H1 (cell line): ENCODE measurements around the gene NRP2. TPM values are rescaled to one million over a fixed set of nuclear protein-coding genes. Genes with fewer than 3 reads are reported as not detected.

Experiments
- CTCF ChIA-PET: fragments of 300-600 bp; sonication (Branson Sonifier 250); formaldehyde crosslinking; loops from one replicate; lab custom pipeline; 2021; ENCODE audit not compliant: partially characterized antibody; lab: Charles Lee
- POLR2A ChIA-PET: fragments of 300-600 bp; sonication (Branson Sonifier 250); formaldehyde crosslinking; loops from one replicate; lab custom pipeline; 2021; ENCODE audit warnings: inconsistent platforms; ENCODE audit not compliant: partially characterized antibody; lab: Charles Lee
- DNase-seq, 2 experiments: peaks; one replicate each; pipeline versions ENCODE4 v3.0.0 to v3.0.0-alpha.2; 2010 to 2022; ENCODE audit warnings: low spot score in 2 of 2, low read depth in 1 of 2, mixed read lengths in 1 of 2
- FAIRE-seq: peaks from 2 replicates; lab custom pipeline; 2011; peaks lifted over from hg19 to GRCh38; lab: Jason Lieb, UNC
- H2AFZ ChIP-seq: 2 replicates; pipeline ENCODE4 v1.8.1; 2012; ENCODE audit warnings: low read length, inconsistent platforms
- H2AK5ac ChIP-seq: 2 replicates; pipeline ENCODE4 v1.6.1; 2013; ENCODE audit warnings: low read depth, low read length
- H2BK120ac ChIP-seq: replicated peaks from 2 replicates; pipeline ENCODE3; 2013; ENCODE audit warnings: low read depth, low read length, inconsistent platforms
- H2BK12ac ChIP-seq: 2 replicates; pipeline ENCODE4 v1.6.1; 2013; ENCODE audit warnings: low read depth, low read length
- H2BK15ac ChIP-seq: 2 replicates; pipeline ENCODE4 v1.6.1; 2013; ENCODE audit warnings: low read length
- H2BK20ac ChIP-seq: 2 replicates; pipeline ENCODE4 v1.6.1; 2013; ENCODE audit warnings: low read length
- H2BK5ac ChIP-seq: 2 replicates; pipeline ENCODE4 v1.6.1; 2013; ENCODE audit warnings: low read depth, low read length
- H3K14ac ChIP-seq: 2 replicates; pipeline ENCODE4 v1.6.1; 2013; ENCODE audit warnings: inconsistent platforms; ENCODE audit not compliant: insufficient read length
- H3K18ac ChIP-seq: 2 replicates; pipeline ENCODE4 v1.6.1; 2013; ENCODE audit warnings: low read length; ENCODE audit errors: extremely low read depth
- H3K23ac ChIP-seq: 2 replicates; pipeline ENCODE4 v1.6.1; 2013; ENCODE audit warnings: inconsistent platforms; ENCODE audit not compliant: insufficient read length
- H3K23me2 ChIP-seq: 2 replicates; pipeline ENCODE4 v1.6.1; 2013; ENCODE audit warnings: low read depth, low read length
- H3K27ac ChIP-seq: 2 replicates; pipeline ENCODE4 v1.6.1; 2011; ENCODE audit warnings: low read depth, low read length, inconsistent platforms
- H3K27me3 ChIP-seq, 4 experiments: replicated peaks in 1 of 4; 1 replicate in 1 of 4; 2 replicates in 3 of 4; pipeline versions ENCODE4 v1.6.1 to v1.8.1; 2011 to 2013; ENCODE audit warnings: low read length in 3 of 4, mild to moderate bottlenecking in 3 of 4, inconsistent platforms in 2 of 4, mixed read lengths in 2 of 4, moderate library complexity in 1 of 4; ENCODE audit not compliant: control insufficient read depth in 3 of 4, insufficient read depth in 3 of 4; ENCODE audit errors: extremely low read depth in 1 of 4
- H3K36me3 ChIP-seq, 4 experiments: 2 replicates each; pipeline versions ENCODE4 v1.6.1 to v1.8.1; 2011 to 2013; ENCODE audit warnings: mild to moderate bottlenecking in 4 of 4, low read length in 3 of 4, moderate library complexity in 2 of 4, control low read depth in 1 of 4, inconsistent platforms in 1 of 4; ENCODE audit not compliant: insufficient read depth in 4 of 4, control insufficient read depth in 2 of 4
- H3K4ac ChIP-seq: replicated peaks from 2 replicates; pipeline ENCODE3; 2013; ENCODE audit warnings: low read length, low read depth, mixed read lengths, inconsistent platforms; ENCODE audit not compliant: insufficient read length
- H3K4me1 ChIP-seq, 4 experiments: replicated peaks in 1 of 4; 1 replicate in 1 of 4; 2 replicates in 3 of 4; pipeline versions ENCODE4 v1.6.1 to v1.8.1; 2011 to 2013; ENCODE audit warnings: low read length in 3 of 4, inconsistent platforms in 2 of 4, mixed read lengths in 1 of 4; ENCODE audit not compliant: insufficient read depth in 4 of 4, control insufficient read depth in 3 of 4
- H3K4me2 ChIP-seq, 2 experiments: 2 replicates each; pipeline versions ENCODE4 v1.6.1 to v1.8.1; 2011 to 2013; ENCODE audit warnings: low read depth in 2 of 2, low read length in 2 of 2, control low read depth in 1 of 2, inconsistent platforms in 1 of 2, mild to moderate bottlenecking in 1 of 2; ENCODE audit not compliant: insufficient read depth in 1 of 2
- H3K4me3 ChIP-seq, 4 experiments: fragments of 200-600, 300-600 bp in 1 of 4; sonication (generic), shearing (Covaris generic), sonication (Bioruptor Twin) in 1 of 4; 2 replicates each; pipeline versions ENCODE4 v1.5.1 to v1.8.1; 2011 to 2016; ENCODE audit warnings: low read length in 4 of 4, low read depth in 3 of 4, control low read depth in 2 of 4, inconsistent platforms in 2 of 4, mild to moderate bottlenecking in 2 of 4, mixed read lengths in 1 of 4, moderate library complexity in 1 of 4; ENCODE audit not compliant: insufficient read depth in 2 of 4; ENCODE audit errors: extremely low read depth in 1 of 4
- H3K56ac ChIP-seq: replicated peaks from 2 replicates; pipeline ENCODE3; 2013; ENCODE audit warnings: low read depth, mild to moderate bottlenecking, mixed read lengths, low read length, inconsistent platforms; ENCODE audit not compliant: insufficient read length
- H3K79me1 ChIP-seq: 2 replicates; pipeline ENCODE4 v1.6.1; 2013; ENCODE audit warnings: low read depth, low read length, control low read depth
- H3K79me2 ChIP-seq, 2 experiments: 2 replicates each; pipeline versions ENCODE4 v1.6.1 to v1.8.1; 2012 to 2013; ENCODE audit warnings: low read length in 2 of 2, mild to moderate bottlenecking in 2 of 2, inconsistent platforms in 1 of 2; ENCODE audit not compliant: insufficient read depth in 2 of 2, control insufficient read depth in 1 of 2
- H3K9ac ChIP-seq, 4 experiments: replicated peaks in 1 of 4; 1 replicate in 1 of 4; 2 replicates in 3 of 4; pipeline versions ENCODE4 v1.6.1 to v1.8.1; 2011 to 2013; ENCODE audit warnings: low read depth in 3 of 4, low read length in 3 of 4, control low read depth in 2 of 4, mild to moderate bottlenecking in 2 of 4, moderate library complexity in 2 of 4, inconsistent platforms in 1 of 4; ENCODE audit errors: extremely low read depth in 1 of 4
- H3K9me3 ChIP-seq, 2 experiments: 2 replicates each; pipeline versions ENCODE4 v1.6.1 to v1.8.1; 2012 to 2013; ENCODE audit warnings: mild to moderate bottlenecking in 2 of 2, moderate library complexity in 2 of 2, control low read depth in 1 of 2, inconsistent platforms in 1 of 2, low read depth in 1 of 2, low read length in 1 of 2, mixed read lengths in 1 of 2; ENCODE audit not compliant: insufficient read depth in 2 of 2
- H4K20me1 ChIP-seq, 2 experiments: replicated peaks in 1 of 2; 2 replicates each; pipeline versions ENCODE3 to v1.8.1; 2011 to 2013; ENCODE audit warnings: inconsistent platforms in 2 of 2, low read length in 2 of 2, mild to moderate bottlenecking in 1 of 2; ENCODE audit not compliant: insufficient read depth in 2 of 2, control insufficient read depth in 1 of 2
- H4K5ac ChIP-seq: 2 replicates; pipeline ENCODE4 v1.6.1; 2013; ENCODE audit warnings: low read length, low read depth, mixed read lengths, inconsistent platforms; ENCODE audit not compliant: insufficient read length
- H4K8ac ChIP-seq: 2 replicates; pipeline ENCODE4 v1.8.0; 2013; ENCODE audit warnings: mild to moderate bottlenecking, moderate library complexity, low read length, inconsistent platforms; ENCODE audit not compliant: insufficient read depth; ENCODE audit errors: extremely low read depth
- H4K91ac ChIP-seq: replicated peaks from 2 replicates; pipeline ENCODE3; 2013; ENCODE audit warnings: low read length, mixed read lengths, inconsistent platforms; ENCODE audit not compliant: insufficient read length
- CEBPB ChIP-seq: IDR thresholded peaks from 2 replicates; pipeline ENCODE4 v1.6.1; 2012; ENCODE audit warnings: low read depth, low read length
- CHD1 ChIP-seq: IDR thresholded peaks from 2 replicates; pipeline ENCODE4 v1.6.1; 2012; ENCODE audit warnings: low read depth, low read length, improper control_type of control experiment
- CTBP2 ChIP-seq: IDR thresholded peaks from 2 replicates; pipeline ENCODE4 v1.7.0; 2011; ENCODE audit warnings: borderline replicate concordance, mild to moderate bottlenecking, moderate library complexity, mixed read lengths, low read length; ENCODE audit not compliant: insufficient read depth, insufficient read length
- KDM1A ChIP-seq: fragments of 200-600, 300-600 bp; sonication (generic); IDR thresholded peaks from 2 replicates; pipeline ENCODE4 v1.7.1; 2016; ENCODE audit warnings: mild to moderate bottlenecking, low read length, borderline replicate concordance
- KDM5A ChIP-seq: fragments of 200-600 bp; IDR thresholded peaks from 2 replicates; pipeline ENCODE4 v1.7.1; 2012; ENCODE audit warnings: mild to moderate bottlenecking, low read length, inconsistent platforms, mixed read lengths
- RNF2 ChIP-seq: fragments of 200-900, 300-1000 bp; sonication (generic); IDR thresholded peaks from 2 replicates; pipeline ENCODE4 v1.7.1; 2016; ENCODE audit warnings: borderline replicate concordance, low read depth, mild to moderate bottlenecking, antibody characterized with exemption, low read length; ENCODE audit not compliant: poor library complexity, severe bottlenecking; ENCODE audit errors: missing control alignments
- SP1 ChIP-seq: IDR thresholded peaks from 2 replicates; pipeline ENCODE4 v1.6.1; 2011; ENCODE audit warnings: low read depth, low read length
- TAF7 ChIP-seq: optimal IDR thresholded peaks from 2 replicates; pipeline ENCODE3; 2011; ENCODE audit warnings: low read depth, mild to moderate bottlenecking, inconsistent platforms, low read length, moderate library complexity, borderline replicate concordance
- YY1 ChIP-seq: IDR thresholded peaks from 2 replicates; pipeline ENCODE4 v1.6.1; 2011; ENCODE audit warnings: low read depth, mild to moderate bottlenecking, low read length
- WGBS, 2 experiments: shearing (Covaris generic) in 1 of 2; methylation state at CpG; one replicate each; pipeline versions ENCODE4 v1.1.6 to v1.1.7; 2013 to 2015; ENCODE audit warnings: low lambda C conversion rate in 2 of 2, mixed read lengths in 2 of 2, inconsistent platforms in 1 of 2, low coverage in 1 of 2, missing lambda C conversion rate in 1 of 2; ENCODE audit not compliant: insufficient replicate concordance in 2 of 2, insufficient coverage in 1 of 2, insufficient read length in 1 of 2; ENCODE audit errors: extremely low coverage in 1 of 2, missing lambda C conversion rate in 1 of 2; 5-methylcytosine and 5-hydroxymethylcytosine counted together
- polyA plus RNA-seq, 7 experiments: library from polyadenylated mRNA; depleted of rRNA in 3 of 7; stranded (reverse) in 5 of 7; unstranded in 2 of 7; fragments of >200 nt in 5 of 7; fragments of 200-250 nt in 2 of 7; gene quantifications; 1 replicate in 5 of 7; 2 replicates in 1 of 7; 4 replicates in 1 of 7; pipeline versions ENCODE4 v1.2.1 to v1.2.3, GENCODE V29; 2011 to 2013; ENCODE audit warnings: missing spikeins in 2 of 7, mixed read lengths in 2 of 7
- total RNA-seq: library from RNA; stranded (reverse); fragmentation: NEBNext Ultra II Directional; extraction: Animal tissue kit (Norgen Biotek cat#: 25700); gene quantifications from 2 replicates; pipeline ENCODE4 v1.2.1, GENCODE V29; 2021

Gene NRP2
- total and polyA plus RNA-seq, 2 of the 8 experiments (the other 6 are each of a cell fraction or from before 2014, with no cell fraction given) = 32.0 to 37.8 TPM

DNA sequence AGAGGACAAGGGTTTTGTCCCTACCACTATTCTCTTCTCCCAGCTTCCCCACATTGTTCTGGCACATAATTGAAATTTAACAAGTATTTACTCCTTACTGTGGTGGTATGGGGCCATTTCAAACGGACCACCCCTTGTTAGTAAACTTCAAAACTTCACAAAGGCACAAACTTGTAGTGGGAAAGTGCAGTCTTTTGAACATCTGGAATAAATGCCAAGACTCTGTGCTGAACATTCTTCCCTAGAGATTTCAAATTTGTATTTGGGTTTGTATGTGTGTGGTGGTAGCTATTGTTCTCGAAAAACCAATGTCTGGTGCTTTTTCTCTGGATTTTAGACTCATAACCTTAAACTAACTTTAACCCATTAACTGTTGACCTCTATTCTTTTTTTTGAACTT is 151.6 kb downstream of the NRP2 start:
- Histone ChIP-seq H2BK12ac (no peak overlapping the region), H3K36me3 (no peaks in the 10 kb centered on the region), H3K9me3 (peaks cover 4 to 5% of the 10 kb centered on the region in 2 experiments; a peak in 3 of 4 replicates), H3K4me2 (no peak overlapping the region), H3K27ac (no peak overlapping the region), H4K8ac (no peak overlapping the region), H2BK5ac (no peak overlapping the region), H3K79me1 (no peaks in the 10 kb centered on the region), H4K20me1 (no peaks in the 10 kb centered on the region), H4K5ac (no peak overlapping the region), H2BK15ac (no peak overlapping the region), H3K23me2 (no peaks in the 10 kb centered on the region), H4K91ac (no peak overlapping the region), H3K14ac (no peak overlapping the region), H2AFZ (no peak overlapping the region), H3K23ac (no peak overlapping the region), H3K4me3 (no peak overlapping the region), H2BK120ac (no peak overlapping the region), H3K4me1 (peaks cover 0 to 8% (median 5%) of the 10 kb centered on the region in 4 experiments; a peak in 4 of 7 replicates), H3K9ac (no peak overlapping the region), H3K79me2 (no peaks in the 10 kb centered on the region), H3K27me3 (no peaks in the 10 kb centered on the region), H3K56ac (no peak overlapping the region), H3K4ac (no peak overlapping the region), H3K18ac (no peak overlapping the region), H2BK20ac (no peak overlapping the region), H2AK5ac (no peak overlapping the region)
- FAIRE-seq (no peak), DNase-seq (no peak)
- ChIA-PET CTCF (interaction anchor here (1.2 to 5.3 kb wide), 3 partner anchors 12 to 59 kb away, joined by 4 to 30 read pairs (median 7); no protein-coding TSS in a partner anchor), POLR2A (no interaction called here)
- 94% methylated on average over 2 of the region's 2 CpGs; no CpG with 5 or more reads in 1 of the 2 experiments for WGBS, 2 experiments
- TF ChIP-seq RNF2 (no peak), KDM1A (no peak), CEBPB (no peak), SP1 (no peak), YY1 (no peak), CHD1 (no peak), KDM5A (no peak), TAF7 (no peak), CTBP2 (no peak)
